ENCODE measurements around the gene PPFIA1.

- TF ChIP-seq CTCF (IDR thresholded peaks at IDR 0.05) (no peak), POLR2A (IDR thresholded peaks at IDR 0.05; ENCODE audit: low read length) (no peak), BHLHE40 (IDR thresholded peaks at IDR 0.05; ENCODE audit: low read depth, low read length) (no peak), ZFP36 (IDR thresholded peaks at IDR 0.05; ENCODE audit: borderline replicate concordance, partially characterized antibody) (no peak), ZSCAN20 (CRISPR knock-in tag; IDR thresholded peaks at IDR 0.05) (no peak), KDM1A (IDR thresholded peaks at IDR 0.05; ENCODE audit: low read depth) (no peak), ESRRA (IDR thresholded peaks at IDR 0.05; ENCODE audit: borderline replicate concordance, low read length) (no peak), CHD4 (IDR thresholded peaks at IDR 0.05; ENCODE audit: borderline replicate concordance) (no peak), NPAS2 (CRISPR knock-in tag; IDR thresholded peaks at IDR 0.05; ENCODE audit: borderline replicate concordance) (no peak), EP300 (IDR thresholded peaks at IDR 0.05) (no peak), PHF8 (IDR thresholded peaks at IDR 0.05; ENCODE audit: borderline replicate concordance, low read depth) (no peak), MAFK (IDR thresholded peaks at IDR 0.05; ENCODE audit: partially characterized antibody) (no peak)
Measured at GRCh38 chr11:70301191-70301590, 30.7 kb downstream of the PPFIA1 start.
